Activated naive CD4-positive, alpha-beta T cell treated with anti-CD3 and anti-CD28 coated beads, Interleukin-2, amount 50 U/mL, for 24 hours (primary cell): Measurements from ENCODE around the gene UBE2J2.

Experiments used
- H3K27ac Mint-ChIP-seq: one replicate; pipeline ENCODE4 v1.8.0; 2021; ENCODE audit warnings: mild to moderate bottlenecking, mixed read lengths
- H3K27me3 Mint-ChIP-seq: one replicate; pipeline ENCODE4 v1.8.0; 2021; ENCODE audit warnings: mixed read lengths
- H3K36me3 Mint-ChIP-seq: one replicate; pipeline ENCODE4 v1.8.0; 2021; ENCODE audit warnings: mixed read lengths
- H3K4me1 Mint-ChIP-seq: one replicate; pipeline ENCODE4 v1.8.0; 2021; ENCODE audit warnings: mixed read lengths
- H3K4me3 Mint-ChIP-seq: one replicate; pipeline ENCODE4 v1.8.0; 2021; ENCODE audit warnings: mild to moderate bottlenecking, mixed read lengths
- H3K9me3 Mint-ChIP-seq: one replicate; pipeline ENCODE4 v1.8.0; 2021; ENCODE audit warnings: mixed read lengths

UBE2J2 gene

DNA sequence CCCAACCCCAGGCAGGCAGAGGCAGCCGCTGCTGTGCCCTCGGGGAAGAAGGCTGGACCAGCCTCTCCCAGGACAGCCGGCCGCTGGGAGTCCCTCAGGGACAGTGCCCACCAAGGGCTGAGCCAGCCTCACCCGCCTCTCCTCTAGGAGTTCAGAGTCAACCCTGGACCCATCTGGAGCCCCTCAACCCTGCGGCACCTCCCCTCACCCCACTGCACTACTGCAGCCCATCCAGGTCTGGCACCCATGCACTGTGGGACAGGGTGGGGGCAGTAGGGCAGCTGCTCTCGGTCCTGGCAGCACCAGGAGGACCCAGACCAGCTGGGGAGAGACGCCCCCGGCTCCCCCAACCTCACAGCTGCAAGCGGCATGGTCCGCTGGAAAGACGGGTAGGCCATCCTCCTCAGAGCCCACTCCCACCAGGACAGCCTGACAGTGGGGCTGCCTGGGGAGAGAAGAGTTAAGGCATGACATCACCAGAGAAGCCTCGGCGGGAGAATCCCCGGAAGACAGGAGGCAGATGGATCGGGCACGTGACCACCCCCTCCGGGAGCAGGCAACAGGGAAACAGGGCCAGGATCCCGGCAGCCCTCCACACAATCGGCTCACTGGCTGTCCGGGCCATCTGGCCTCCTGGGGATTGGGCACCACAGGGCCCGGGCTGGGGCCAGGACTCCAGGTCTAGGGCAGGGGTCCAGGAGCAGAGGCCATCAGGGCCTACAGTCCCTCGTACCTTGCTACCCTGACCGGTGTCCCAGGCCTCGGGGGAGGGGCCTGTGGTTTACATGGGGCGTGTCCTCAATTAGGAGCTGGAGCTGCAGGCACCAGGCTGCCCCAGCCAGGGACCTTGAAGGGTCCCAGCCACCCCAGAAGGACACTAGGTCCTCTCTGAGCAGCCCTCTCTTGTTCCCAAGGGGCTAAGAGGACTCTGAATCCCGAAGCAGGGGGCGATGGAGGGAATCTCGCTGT is 31.0 kb upstream of the UBE2J2 start:
- Mint-ChIP-seq H3K4me1 (peaks cover 15% of the 10 kb centered on the region), H3K36me3 (no peaks in the 10 kb centered on the region), H3K27me3 (no peaks in the 10 kb centered on the region), H3K9me3 (no peaks in the 10 kb centered on the region), H3K4me3 (peak overlapping the region; percentile 88), H3K27ac (no peak overlapping the region)

DNA sequence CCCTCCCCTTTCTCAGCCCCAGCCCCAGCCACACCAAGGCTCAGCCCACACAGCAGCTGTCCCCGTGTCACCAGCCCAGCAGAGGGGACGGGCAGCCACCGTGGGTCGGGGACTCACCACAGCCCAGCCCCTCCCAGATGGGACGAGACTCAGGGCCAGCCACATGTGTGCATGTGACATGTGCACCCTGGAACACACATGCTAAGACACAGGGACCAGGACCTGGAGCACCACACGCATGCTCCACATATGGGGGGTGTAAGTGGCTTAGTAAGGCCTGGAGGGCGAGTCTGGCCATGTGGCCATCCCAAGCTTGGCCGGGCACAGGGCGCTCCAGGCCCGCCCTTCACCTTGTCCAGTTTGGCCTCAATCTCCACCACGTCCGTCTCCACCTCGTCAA is 30.1 kb upstream of the UBE2J2 start:
- no peak overlapping the region for H3K4me3 Mint-ChIP-seq
- peaks cover 15% of the 10 kb centered on the region for H3K4me1 Mint-ChIP-seq
- H3K27ac Mint-ChIP-seq: no peak overlapping the region
- no peaks in the 10 kb centered on the region for H3K36me3 Mint-ChIP-seq
- H3K27me3 Mint-ChIP-seq: no peaks in the 10 kb centered on the region
- H3K9me3 Mint-ChIP-seq: no peaks in the 10 kb centered on the region

- Mint-ChIP-seq H3K9me3 (no peaks in the 10 kb centered on the region), H3K36me3 (no peaks in the 10 kb centered on the region), H3K27me3 (no peaks in the 10 kb centered on the region), H3K4me3 (no peak overlapping the region), H3K27ac (no peak overlapping the region), H3K4me1 (peaks cover 15% of the 10 kb centered on the region)
These were observed 29.4 kb upstream of the UBE2J2 start for GRCh38 chr1:1302951-1303509.

GRCh38 chr1:1302006-1302430 is 28.4 kb upstream of the UBE2J2 start:
- H3K4me3 Mint-ChIP-seq: no peak overlapping the region
- no peaks in the 10 kb centered on the region for H3K9me3 Mint-ChIP-seq
- no peak overlapping the region for H3K27ac Mint-ChIP-seq
- H3K36me3 Mint-ChIP-seq: no peaks in the 10 kb centered on the region
- peaks cover 13% of the 10 kb centered on the region for H3K4me1 Mint-ChIP-seq
- H3K27me3 Mint-ChIP-seq: no peaks in the 10 kb centered on the region

DNA sequence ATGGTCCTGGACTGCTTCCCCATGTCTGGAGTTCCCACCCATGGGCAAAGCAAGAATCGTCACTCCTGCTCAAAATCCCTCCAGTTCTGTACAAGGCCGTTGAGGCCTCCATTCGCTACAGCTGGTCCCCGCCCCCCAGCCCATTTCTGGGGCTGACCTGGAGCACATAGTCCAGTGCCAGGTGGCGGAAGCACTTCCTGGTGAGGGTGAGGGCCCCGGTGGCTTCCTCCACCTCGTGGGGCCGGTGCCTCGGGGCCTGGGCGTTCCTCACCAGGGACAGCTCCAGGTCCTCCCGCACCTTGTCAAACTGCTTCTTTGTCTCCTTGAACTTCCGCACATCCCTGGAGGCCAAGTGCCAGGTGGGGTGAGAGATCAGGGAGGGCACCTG is 26.7 kb upstream of the UBE2J2 start:
- H3K9me3 Mint-ChIP-seq: no peaks in the 10 kb centered on the region
- H3K27me3 Mint-ChIP-seq: no peaks in the 10 kb centered on the region
- H3K27ac Mint-ChIP-seq: no peak overlapping the region
- no peaks in the 10 kb centered on the region for H3K4me1 Mint-ChIP-seq
- no peaks in the 10 kb centered on the region for H3K36me3 Mint-ChIP-seq
- no peak overlapping the region for H3K4me3 Mint-ChIP-seq

GRCh38 chr1:1299686-1300351 is 26.2 kb upstream of the UBE2J2 start:
- Mint-ChIP-seq H3K4me1 (no peaks in the 10 kb centered on the region), H3K27ac (no peak overlapping the region), H3K4me3 (no peak overlapping the region), H3K27me3 (no peaks in the 10 kb centered on the region), H3K9me3 (no peaks in the 10 kb centered on the region), H3K36me3 (no peaks in the 10 kb centered on the region)

DNA sequence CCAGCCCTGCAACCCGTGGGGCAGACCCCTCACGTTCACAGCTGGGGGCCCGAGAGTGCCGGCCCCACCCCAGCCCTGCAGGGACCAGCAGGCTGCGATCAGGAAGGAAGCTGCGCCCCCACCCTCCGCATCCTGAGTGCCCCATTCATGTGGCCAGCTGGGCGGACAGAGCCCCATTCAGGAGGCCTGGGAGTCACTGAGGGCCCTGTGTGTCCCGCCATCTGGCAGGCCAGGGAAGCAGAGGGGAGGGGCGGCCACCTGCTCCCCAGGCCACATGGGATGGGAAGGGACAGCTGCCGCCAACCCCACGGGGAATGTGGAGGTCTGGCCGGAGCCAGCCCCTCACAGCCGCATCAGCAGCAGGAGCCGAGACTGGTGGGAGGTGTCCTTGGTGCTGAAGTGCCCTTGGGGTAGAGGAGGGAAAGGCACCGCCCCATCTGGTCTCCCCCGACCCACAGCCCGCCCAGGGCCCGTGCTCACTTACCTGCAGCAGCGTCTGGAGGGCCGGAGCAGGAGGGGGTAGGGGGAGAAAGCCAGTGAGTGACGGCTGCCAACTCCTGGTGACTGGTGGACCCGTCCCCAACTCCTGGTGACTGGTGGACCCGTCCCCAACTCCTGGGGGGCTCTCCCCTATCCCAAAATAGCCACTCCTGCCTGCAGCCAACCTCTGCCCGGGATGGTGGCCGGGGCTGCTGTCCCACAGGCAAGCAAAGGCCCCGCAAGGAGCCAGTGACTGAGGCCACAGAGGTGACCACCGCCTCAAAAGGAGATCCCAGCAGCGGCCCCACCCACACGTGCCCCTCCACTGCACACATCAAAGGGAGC is 25.4 kb upstream of the UBE2J2 start:
- Mint-ChIP-seq H3K4me3 (no peak overlapping the region), H3K9me3 (no peaks in the 10 kb centered on the region), H3K27ac (no peak overlapping the region), H3K27me3 (no peaks in the 10 kb centered on the region), H3K4me1 (no peaks in the 10 kb centered on the region), H3K36me3 (no peaks in the 10 kb centered on the region)

DNA sequence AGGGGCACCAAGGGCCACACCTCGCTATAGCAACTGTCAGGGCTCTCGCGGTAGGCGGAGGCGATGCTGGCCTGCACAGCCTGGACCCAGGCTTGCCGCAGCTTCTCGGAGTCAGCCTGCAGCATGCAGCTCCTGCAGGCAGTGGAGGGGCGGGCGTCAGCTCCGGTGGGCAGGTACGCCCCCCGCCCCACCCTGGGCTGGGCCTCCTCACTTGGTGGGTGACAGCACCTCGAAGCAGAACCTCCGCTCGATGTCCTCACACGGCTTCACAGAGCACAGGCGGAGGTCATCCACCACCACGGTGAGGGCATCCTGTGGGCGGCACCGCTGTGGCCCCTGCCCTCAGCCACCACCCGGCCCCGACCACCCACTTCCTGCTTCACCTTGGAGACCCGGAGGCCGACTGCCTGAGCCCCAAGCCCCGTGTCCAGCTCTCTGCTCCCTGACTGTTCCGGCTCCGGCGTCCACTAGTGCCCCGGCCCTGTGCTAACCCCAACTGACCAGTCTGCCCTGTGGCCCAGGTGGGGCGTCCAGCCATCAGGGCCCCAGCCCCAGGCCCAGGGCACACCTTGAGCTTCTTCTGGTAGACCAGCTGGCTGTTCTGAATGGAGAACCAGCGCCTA is 24.3 kb upstream of the UBE2J2 start:
- no peak overlapping the region for H3K4me3 Mint-ChIP-seq
- no peaks in the 10 kb centered on the region for H3K36me3 Mint-ChIP-seq
- no peaks in the 10 kb centered on the region for H3K27me3 Mint-ChIP-seq
- no peak overlapping the region for H3K27ac Mint-ChIP-seq
- H3K9me3 Mint-ChIP-seq: no peaks in the 10 kb centered on the region
- no peaks in the 10 kb centered on the region for H3K4me1 Mint-ChIP-seq

DNA sequence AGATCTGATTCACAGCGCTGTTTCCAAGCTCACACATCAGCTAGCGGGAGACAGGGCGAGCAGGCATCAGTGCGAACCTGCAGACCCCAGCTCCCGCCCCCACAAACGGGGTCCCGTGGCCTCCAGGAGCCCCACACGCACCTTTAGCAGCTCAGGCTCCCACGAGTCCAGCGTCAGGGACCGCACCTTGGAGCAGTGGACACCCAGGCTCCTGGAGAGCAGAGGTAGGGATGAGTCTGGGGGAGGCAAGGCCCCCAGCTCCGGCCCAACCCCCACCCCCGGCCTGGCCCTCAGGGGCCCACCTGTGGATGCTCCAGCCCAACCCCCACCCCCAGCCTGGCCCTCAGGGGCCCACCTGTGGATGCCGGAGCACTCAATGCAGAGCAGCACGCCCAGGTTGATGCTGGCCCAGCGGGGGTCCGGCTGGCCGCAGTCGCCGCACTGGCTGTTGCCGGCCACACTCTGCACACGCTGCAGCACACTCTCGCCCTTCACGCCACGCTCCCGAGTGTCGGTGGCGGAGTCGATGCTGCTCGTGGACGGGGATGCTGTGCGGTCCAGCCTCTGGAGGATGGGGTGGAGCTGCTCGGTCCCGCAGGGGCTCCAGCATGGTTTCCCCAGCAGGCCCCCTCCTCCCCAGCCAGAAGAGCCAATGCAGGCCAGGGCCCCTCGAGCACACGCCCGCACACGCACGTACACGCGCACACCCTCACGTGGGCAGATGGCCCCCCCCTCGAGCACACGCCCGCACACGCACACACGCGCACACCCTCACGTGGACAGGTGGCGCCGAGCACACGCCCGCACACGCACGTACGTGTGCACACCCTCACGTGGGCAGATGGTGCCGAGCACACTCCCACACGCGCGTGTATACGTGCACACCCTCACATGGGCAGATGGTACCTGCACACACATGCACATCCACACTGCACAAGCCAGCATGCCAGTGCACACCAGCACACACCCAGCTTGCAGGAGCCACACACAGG is 22.7 kb upstream of the UBE2J2 start:
- no peak overlapping the region for H3K4me3 Mint-ChIP-seq
- no peaks in the 10 kb centered on the region for H3K9me3 Mint-ChIP-seq
- no peak overlapping the region for H3K27ac Mint-ChIP-seq
- H3K36me3 Mint-ChIP-seq: no peaks in the 10 kb centered on the region
- no peaks in the 10 kb centered on the region for H3K4me1 Mint-ChIP-seq
- no peaks in the 10 kb centered on the region for H3K27me3 Mint-ChIP-seq

DNA sequence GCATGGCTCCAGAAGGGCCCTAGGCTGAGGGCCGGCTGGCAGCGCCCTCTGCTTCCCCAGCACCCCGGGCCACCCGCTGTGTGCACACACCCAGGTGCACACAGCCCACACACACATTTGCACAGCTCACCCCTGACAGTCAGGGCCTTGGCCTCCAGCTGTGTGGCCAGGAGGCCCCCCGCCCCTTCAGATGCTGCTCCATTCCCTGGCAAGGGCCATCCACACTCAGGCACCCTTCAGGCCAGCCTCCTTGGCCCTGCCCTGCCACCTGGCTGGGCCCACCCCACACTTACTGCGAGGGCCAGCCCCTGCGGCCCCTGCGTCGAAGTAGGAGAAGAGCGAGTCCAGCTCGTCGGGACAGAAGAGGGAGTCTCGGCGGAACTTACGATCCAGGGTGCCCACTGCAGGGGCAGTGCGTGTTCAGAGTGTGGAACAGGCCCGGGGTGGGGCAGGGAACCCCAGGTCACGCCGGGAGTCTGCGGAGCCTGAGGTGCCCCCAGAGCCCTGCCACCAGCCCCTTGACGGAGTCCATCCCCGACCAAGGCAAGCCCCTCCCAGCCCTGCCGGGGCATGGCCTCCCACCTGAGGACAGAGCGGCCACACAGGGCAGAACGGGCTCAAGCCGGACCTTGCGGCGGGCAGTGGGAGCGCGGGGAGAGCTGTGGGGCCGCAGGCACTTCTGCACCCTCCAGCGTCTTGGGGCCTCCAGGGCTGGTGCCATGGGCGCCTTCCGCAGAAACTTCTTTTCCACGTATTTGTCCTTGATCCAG is 21.7 kb upstream of the UBE2J2 start:
- no peak overlapping the region for H3K27ac Mint-ChIP-seq
- H3K4me1 Mint-ChIP-seq: no peaks in the 10 kb centered on the region
- H3K27me3 Mint-ChIP-seq: no peaks in the 10 kb centered on the region
- no peaks in the 10 kb centered on the region for H3K36me3 Mint-ChIP-seq
- H3K4me3 Mint-ChIP-seq: no peak overlapping the region
- no peaks in the 10 kb centered on the region for H3K9me3 Mint-ChIP-seq

DNA sequence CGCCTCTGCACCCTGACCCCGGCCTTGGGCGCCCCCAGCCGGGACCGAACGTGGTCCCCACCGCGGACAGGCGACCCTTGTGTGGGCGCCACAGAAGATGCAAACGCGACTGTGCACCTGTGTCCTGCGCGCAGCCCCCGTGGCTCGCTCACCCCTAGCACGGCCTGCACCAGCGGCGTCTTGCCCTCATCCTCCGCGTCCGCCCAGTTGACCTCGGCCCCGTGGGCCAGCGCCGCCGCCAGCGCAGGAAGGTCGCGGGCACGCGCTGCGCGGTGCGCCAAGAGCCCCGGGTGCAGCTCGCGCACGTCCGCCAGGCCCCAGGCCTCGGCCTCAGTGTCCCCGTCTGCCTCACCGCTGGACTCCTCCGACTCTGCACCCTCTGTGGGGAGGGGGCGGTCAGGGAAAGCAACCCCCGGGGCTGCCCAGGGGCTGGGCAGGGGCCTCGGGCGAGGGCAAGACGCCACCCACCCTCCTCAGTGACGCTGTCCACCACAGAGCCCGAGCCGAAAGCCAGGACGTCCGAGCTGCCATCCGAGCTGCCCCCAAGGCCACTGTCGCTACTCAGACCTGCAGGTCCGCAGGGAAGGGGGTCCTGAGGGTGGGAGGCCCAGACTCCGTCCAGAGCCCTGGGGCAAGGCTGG is 20.7 kb upstream of the UBE2J2 start:
- no peaks in the 10 kb centered on the region for H3K27me3 Mint-ChIP-seq

GRCh38 chr1:1293263-1294249 is 19.9 kb upstream of the UBE2J2 start:
- no peaks in the 10 kb centered on the region for H3K4me1 Mint-ChIP-seq
- H3K36me3 Mint-ChIP-seq: no peaks in the 10 kb centered on the region
- H3K4me3 Mint-ChIP-seq: no peak overlapping the region
- H3K27ac Mint-ChIP-seq: no peak overlapping the region
- no peaks in the 10 kb centered on the region for H3K9me3 Mint-ChIP-seq
- H3K27me3 Mint-ChIP-seq: no peaks in the 10 kb centered on the region

More for the DNA sequence above, 20.7 kb upstream of the UBE2J2 start:
- no peaks in the 10 kb centered on the region for H3K4me1 Mint-ChIP-seq
- H3K27ac Mint-ChIP-seq: no peak overlapping the region
- no peaks in the 10 kb centered on the region for H3K9me3 Mint-ChIP-seq
- H3K36me3 Mint-ChIP-seq: no peaks in the 10 kb centered on the region
- H3K4me3 Mint-ChIP-seq: no peak overlapping the region
